GM12878 (cell line): ENCODE measurements around the gene DPYSL4. TPM values are rescaled to one million over a fixed set of nuclear protein-coding genes. Genes with fewer than 3 reads are reported as not detected.

Source experiments
- ATAC-seq: fragments of 200-7000 bp; cut with Tn5 transposase; 3 replicates; pipeline ENCODE4 v1.9.1; 2020; ENCODE audit warnings: mild to moderate bottlenecking, moderate library complexity
- BruUV-seq: library from RNA; stranded (reverse); fragments of 400-500 nt; replicated peaks from 2 replicates; lab custom pipeline; 2021; lab: Mats Ljungman, UMichigan
- CTCF ChIA-PET: fragments of 300-600 bp; sonication (Branson Sonifier 250); formaldehyde crosslinking; extraction: SDS; loops from one replicate; lab custom pipeline; 2021; ENCODE audit warnings: inconsistent platforms; lab: Yijun Ruan, JAX
- POLR2A ChIA-PET: fragments of 350-600 bp; formaldehyde crosslinking; extraction: SDS; loops from one replicate; lab custom pipeline; 2021; ENCODE audit warnings: inconsistent platforms; lab: Charles Lee
- RAD21 ChIA-PET: fragments of 300-600 bp; sonication (Branson Sonifier 250); formaldehyde crosslinking; loops from one replicate; lab custom pipeline; 2023; ENCODE audit warnings: antibody characterized with exemption; ENCODE audit not compliant: unreplicated experiment; lab: Charles Lee
- SMC1A ChIA-PET: fragments of 300-600 bp; sonication (Branson Sonifier 250); formaldehyde crosslinking; loops from one replicate; lab custom pipeline; 2023; ENCODE audit not compliant: unreplicated experiment, uncharacterized antibody; lab: Charles Lee
- DNase-seq: peaks from one replicate; pipeline ENCODE4 v3.0.0-alpha.2; 2011; ENCODE audit warnings: low read depth, low spot score
- FAIRE-seq: peaks from 3 replicates; lab custom pipeline; 2011; peaks lifted over from hg19 to GRCh38; lab: Jason Lieb, UNC
- H2AFZ ChIP-seq: 2 replicates; pipeline ENCODE4 v1.6.0; 2011; ENCODE audit warnings: low read depth, low read length, control low read depth; ENCODE audit not compliant: control insufficient read depth
- H3K27ac ChIP-seq: 2 replicates; pipeline ENCODE4 v1.5.1; 2011; ENCODE audit warnings: control low read depth; ENCODE audit not compliant: control insufficient read depth, insufficient read depth
- H3K27me3 ChIP-seq, 2 experiments: replicated peaks in 1 of 2; 2 replicates each; pipeline versions ENCODE4 v1.6.0 to v1.6.1; 2011; ENCODE audit warnings: low read length in 1 of 2; ENCODE audit not compliant: control insufficient read depth in 2 of 2, insufficient read depth in 2 of 2
- H3K36me3 ChIP-seq, 2 experiments: 2 replicates each; pipeline ENCODE4 v1.5.1; 2011; ENCODE audit warnings: low read length in 1 of 2; ENCODE audit not compliant: control insufficient read depth in 2 of 2, insufficient read depth in 2 of 2
- H3K4me1 ChIP-seq: 2 replicates; pipeline ENCODE4 v1.6.1; 2011; ENCODE audit warnings: mild to moderate bottlenecking, low read length, moderate library complexity, mixed read lengths; ENCODE audit not compliant: control insufficient read depth, insufficient read depth
- H3K4me2 ChIP-seq: 2 replicates; pipeline ENCODE4 v1.6.0; 2011; ENCODE audit warnings: control low read depth; ENCODE audit not compliant: control insufficient read depth, insufficient read depth
- H3K4me3 ChIP-seq: fragments of 200-600 bp; sonication (generic); 2 replicates; pipeline ENCODE4 v1.5.1; 2016
- H3K79me2 ChIP-seq: 2 replicates; pipeline ENCODE4 v1.6.0; 2011; ENCODE audit warnings: low read length; ENCODE audit not compliant: control insufficient read depth, insufficient read depth
- H3K9ac ChIP-seq: 2 replicates; pipeline ENCODE4 v1.8.0; 2011; ENCODE audit warnings: low read length, control low read depth, mixed read lengths; ENCODE audit not compliant: control insufficient read depth, insufficient read depth
- H3K9me3 ChIP-seq: replicated peaks from 3 replicates; pipeline ENCODE4 v1.5.1; 2011; ENCODE audit warnings: mild to moderate bottlenecking, low read length; ENCODE audit not compliant: control insufficient read depth, insufficient read depth
- H4K20me1 ChIP-seq: 2 replicates; pipeline ENCODE4 v1.6.0; 2011; ENCODE audit not compliant: control insufficient read depth, insufficient read depth
- BHLHE40 ChIP-seq, 2 experiments: fragments of 450-650 bp in 1 of 2; IDR thresholded peaks; 2 replicates each; pipeline ENCODE4 v1.6.1; 2011 to 2017; ENCODE audit warnings: low read depth in 2 of 2, borderline replicate concordance in 1 of 2, improper control_type of control experiment in 1 of 2, low read length in 1 of 2, mild to moderate bottlenecking in 1 of 2
- BRCA1 ChIP-seq: IDR thresholded peaks from 2 replicates; pipeline ENCODE4 v1.6.1; 2011; ENCODE audit warnings: low read depth, low read length, improper control_type of control experiment
- HCFC1 ChIP-seq: fragments of 150-350 bp; IDR thresholded peaks from 2 replicates; pipeline ENCODE4 v1.6.1; 2014; ENCODE audit warnings: low read length
- HDAC2 ChIP-seq: fragments of 200-600 bp; sonication (generic); IDR thresholded peaks from 2 replicates; pipeline ENCODE4 v1.6.1; 2017
- NRF1 ChIP-seq: conservative IDR thresholded peaks from 2 replicates; pipeline ENCODE4 v1.6.1; 2011; ENCODE audit warnings: mild to moderate bottlenecking, low read depth, low read length, improper control_type of control experiment
- SIN3A ChIP-seq: IDR thresholded peaks from 2 replicates; pipeline ENCODE4 v1.6.1; 2012; ENCODE audit warnings: low read depth, low read length, improper control_type of control experiment
- TCF3 ChIP-seq: IDR thresholded peaks from 2 replicates; pipeline ENCODE4 v1.6.1; 2012; ENCODE audit warnings: low read depth, mild to moderate bottlenecking, low read length, borderline replicate concordance; ENCODE audit not compliant: insufficient read depth
- TCF7 ChIP-seq: IDR thresholded peaks from 2 replicates; pipeline ENCODE4 v1.6.1; 2014; ENCODE audit warnings: antibody characterized with exemption, borderline replicate concordance
- WGBS: methylation state at CpG from one replicate; pipeline ENCODE4 v1.1.6; 2016; ENCODE audit warnings: low lambda C conversion rate; ENCODE audit not compliant: insufficient replicate concordance, insufficient coverage; ENCODE audit errors: missing lambda C conversion rate; 5-methylcytosine and 5-hydroxymethylcytosine counted together
- in situ Hi-C: fragments of 300-500 bp; cut with MboI; formaldehyde crosslinking; loops from 9 replicates; pipeline ENCODE4 v1.14.3; 2018; ENCODE audit warnings: mixed read lengths
- intact Hi-C: fragments of 100-400 bp; cut with micrococcal nuclease; formaldehyde crosslinking; loops from one replicate; pipeline ENCODE4 v1.14.2; 2022; ENCODE audit not compliant: unreplicated experiment
- polyA plus RNA-seq, 11 experiments: library from polyadenylated mRNA; depleted of rRNA in 4 of 11; unstranded in 6 of 11; stranded (reverse) in 5 of 11; fragments of >200 nt; fragmentation: Nextera tagmentation in 4 of 11; fragmentation: Illumina TruSeq in 1 of 11; extraction: Ambion mirVana in 4 of 11; extraction: Trizol in 1 of 11; gene quantifications; 1 replicate in 1 of 11; 2 replicates in 10 of 11; pipeline versions ENCODE4 v1.2.1 to v1.2.3, GENCODE V29; 2011 to 2016; ENCODE audit warnings: inconsistent platforms in 2 of 11, missing spikeins in 2 of 11, low read depth in 1 of 11
- total RNA-seq, 4 experiments: library from RNA; depleted of rRNA in 3 of 4; stranded (reverse); fragments of >200 nt in 3 of 4; fragmentation: Illumina TruSeq in 1 of 4; extraction: Trizol in 1 of 4; gene quantifications; 2 replicates each; pipeline versions ENCODE4 v1.2.1 to v1.2.3, GENCODE V29; 2013 to 2021
- TF ChIP-seq, protein P1 (sequence below): fragments of 450-650 bp; IDR thresholded peaks from 2 replicates; pipeline ENCODE4 v1.6.1; 2018; ENCODE audit warnings: mild to moderate bottlenecking, low read depth, moderate library complexity; ENCODE audit not compliant: partially characterized antibody
- TF ChIP-seq, protein P2 (sequence below): IDR thresholded peaks from 2 replicates; pipeline ENCODE4 v1.6.1; 2012; ENCODE audit warnings: improper control_type of control experiment, low read depth, low read length; ENCODE audit not compliant: insufficient replicate concordance

The DPYSL4 gene
- total and polyA plus RNA-seq, 10 of the 15 experiments (the other 5 are each of a cell fraction or from before 2014, with no cell fraction given): 0.10 to 0.21 TPM; not detected in 8

DNA sequence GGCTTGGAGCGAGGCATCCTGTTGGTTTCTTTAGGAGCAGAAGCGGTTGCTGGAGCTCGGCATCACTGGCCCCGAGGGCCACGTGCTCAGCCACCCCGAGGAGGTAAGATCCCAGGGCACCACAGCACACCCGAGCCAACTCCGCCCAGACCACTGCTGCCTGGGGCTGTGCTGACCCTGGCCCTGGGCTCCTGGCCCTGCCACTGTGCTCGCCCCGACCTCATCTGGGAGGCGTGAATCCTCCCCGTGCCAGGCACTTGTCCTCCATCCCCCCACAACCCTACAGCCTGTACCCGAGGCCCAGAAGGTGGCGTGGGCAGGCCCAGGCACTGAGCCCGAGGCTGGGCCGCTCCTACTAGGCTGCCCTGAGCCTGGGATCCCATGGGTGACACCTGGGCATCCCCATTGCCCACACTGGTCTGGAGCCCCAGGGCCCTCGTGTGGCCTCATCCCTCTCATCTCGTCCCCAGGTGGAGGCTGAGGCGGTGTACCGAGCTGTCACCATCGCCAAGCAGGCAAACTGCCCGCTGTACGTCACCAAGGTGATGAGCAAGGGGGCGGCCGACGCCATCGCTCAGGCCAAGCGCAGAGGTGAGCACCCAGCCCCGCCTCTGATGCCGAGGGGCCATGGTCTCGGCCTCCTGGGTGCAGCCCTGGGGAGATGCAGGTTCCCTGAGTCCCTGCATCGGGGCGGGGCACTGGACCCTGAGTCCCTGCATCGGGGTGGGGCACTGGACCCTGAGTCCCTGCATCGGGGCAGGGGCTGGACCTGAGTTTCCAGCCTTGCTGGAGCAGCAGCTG lies 11.8 kb downstream of the DPYSL4 start:
- Histone ChIP-seq H3K9me3 (no peaks in the 10 kb centered on the region), H3K27me3 (no peaks in the 10 kb centered on the region), H3K4me2 (no peak overlapping the region), H4K20me1 (no peaks in the 10 kb centered on the region), H3K9ac (no peak overlapping the region), H3K27ac (no peak overlapping the region), H3K4me3 (no peak overlapping the region), H3K4me1 (no peaks in the 10 kb centered on the region), H3K36me3 (no peaks in the 10 kb centered on the region), H3K79me2 (no peaks in the 10 kb centered on the region), H2AFZ (no peak overlapping the region)
- DNase-seq (no peak), ATAC-seq (no peak), FAIRE-seq (no peak)
- ChIA-PET RAD21 (no interaction called here), CTCF (interaction anchor here (0.6 kb wide), 1 partner anchor 21 kb away, joined by 3 read pairs; no protein-coding TSS in a partner anchor), POLR2A (no interaction called here), SMC1A (no interaction called here)
- BruUV-seq: no TSS peak
- WGBS: 47% methylated on average over 32 of the region's 35 CpGs
- no peak for TF ChIP-seq HCFC1
- TF ChIP-seq TCF7: no peak
- TF ChIP-seq, protein P1, sequence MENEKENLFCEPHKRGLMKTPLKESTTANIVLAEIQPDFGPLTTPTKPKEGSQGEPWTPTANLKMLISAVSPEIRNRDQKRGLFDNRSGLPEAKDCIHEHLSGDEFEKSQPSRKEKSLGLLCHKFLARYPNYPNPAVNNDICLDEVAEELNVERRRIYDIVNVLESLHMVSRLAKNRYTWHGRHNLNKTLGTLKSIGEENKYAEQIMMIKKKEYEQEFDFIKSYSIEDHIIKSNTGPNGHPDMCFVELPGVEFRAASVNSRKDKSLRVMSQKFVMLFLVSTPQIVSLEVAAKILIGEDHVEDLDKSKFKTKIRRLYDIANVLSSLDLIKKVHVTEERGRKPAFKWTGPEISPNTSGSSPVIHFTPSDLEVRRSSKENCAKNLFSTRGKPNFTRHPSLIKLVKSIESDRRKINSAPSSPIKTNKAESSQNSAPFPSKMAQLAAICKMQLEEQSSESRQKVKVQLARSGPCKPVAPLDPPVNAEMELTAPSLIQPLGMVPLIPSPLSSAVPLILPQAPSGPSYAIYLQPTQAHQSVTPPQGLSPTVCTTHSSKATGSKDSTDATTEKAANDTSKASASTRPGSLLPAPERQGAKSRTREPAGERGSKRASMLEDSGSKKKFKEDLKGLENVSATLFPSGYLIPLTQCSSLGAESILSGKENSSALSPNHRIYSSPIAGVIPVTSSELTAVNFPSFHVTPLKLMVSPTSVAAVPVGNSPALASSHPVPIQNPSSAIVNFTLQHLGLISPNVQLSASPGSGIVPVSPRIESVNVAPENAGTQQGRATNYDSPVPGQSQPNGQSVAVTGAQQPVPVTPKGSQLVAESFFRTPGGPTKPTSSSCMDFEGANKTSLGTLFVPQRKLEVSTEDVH: no peak
- no peak for TF ChIP-seq BHLHE40 (IDR thresholded peaks at IDR 0.05; ENCODE audit: borderline replicate concordance in 1 of 2, low read depth in 2 of 2, low read length in 1 of 2)
- TF ChIP-seq BRCA1: no peak
- no peak for TF ChIP-seq TCF3
- TF ChIP-seq, protein P2, sequence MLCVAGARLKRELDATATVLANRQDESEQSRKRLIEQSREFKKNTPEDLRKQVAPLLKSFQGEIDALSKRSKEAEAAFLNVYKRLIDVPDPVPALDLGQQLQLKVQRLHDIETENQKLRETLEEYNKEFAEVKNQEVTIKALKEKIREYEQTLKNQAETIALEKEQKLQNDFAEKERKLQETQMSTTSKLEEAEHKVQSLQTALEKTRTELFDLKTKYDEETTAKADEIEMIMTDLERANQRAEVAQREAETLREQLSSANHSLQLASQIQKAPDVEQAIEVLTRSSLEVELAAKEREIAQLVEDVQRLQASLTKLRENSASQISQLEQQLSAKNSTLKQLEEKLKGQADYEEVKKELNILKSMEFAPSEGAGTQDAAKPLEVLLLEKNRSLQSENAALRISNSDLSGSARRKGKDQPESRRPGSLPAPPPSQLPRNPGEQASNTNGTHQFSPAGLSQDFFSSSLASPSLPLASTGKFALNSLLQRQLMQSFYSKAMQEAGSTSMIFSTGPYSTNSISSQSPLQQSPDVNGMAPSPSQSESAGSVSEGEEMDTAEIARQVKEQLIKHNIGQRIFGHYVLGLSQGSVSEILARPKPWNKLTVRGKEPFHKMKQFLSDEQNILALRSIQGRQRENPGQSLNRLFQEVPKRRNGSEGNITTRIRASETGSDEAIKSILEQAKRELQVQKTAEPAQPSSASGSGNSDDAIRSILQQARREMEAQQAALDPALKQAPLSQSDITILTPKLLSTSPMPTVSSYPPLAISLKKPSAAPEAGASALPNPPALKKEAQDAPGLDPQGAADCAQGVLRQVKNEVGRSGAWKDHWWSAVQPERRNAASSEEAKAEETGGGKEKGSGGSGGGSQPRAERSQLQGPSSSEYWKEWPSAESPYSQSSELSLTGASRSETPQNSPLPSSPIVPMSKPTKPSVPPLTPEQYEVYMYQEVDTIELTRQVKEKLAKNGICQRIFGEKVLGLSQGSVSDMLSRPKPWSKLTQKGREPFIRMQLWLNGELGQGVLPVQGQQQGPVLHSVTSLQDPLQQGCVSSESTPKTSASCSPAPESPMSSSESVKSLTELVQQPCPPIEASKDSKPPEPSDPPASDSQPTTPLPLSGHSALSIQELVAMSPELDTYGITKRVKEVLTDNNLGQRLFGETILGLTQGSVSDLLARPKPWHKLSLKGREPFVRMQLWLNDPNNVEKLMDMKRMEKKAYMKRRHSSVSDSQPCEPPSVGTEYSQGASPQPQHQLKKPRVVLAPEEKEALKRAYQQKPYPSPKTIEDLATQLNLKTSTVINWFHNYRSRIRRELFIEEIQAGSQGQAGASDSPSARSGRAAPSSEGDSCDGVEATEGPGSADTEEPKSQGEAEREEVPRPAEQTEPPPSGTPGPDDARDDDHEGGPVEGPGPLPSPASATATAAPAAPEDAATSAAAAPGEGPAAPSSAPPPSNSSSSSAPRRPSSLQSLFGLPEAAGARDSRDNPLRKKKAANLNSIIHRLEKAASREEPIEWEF: no peak
- no peak for TF ChIP-seq NRF1
- TF ChIP-seq SIN3A: no peak
- TF ChIP-seq HDAC2: no peak
- intact Hi-C loops (no loop called here), in situ Hi-C loops (no loop called here)
